CD4-positive, alpha-beta T cell treated with Interleukin-4 for 1 hour (primary cell): ENCODE results near the gene UNC45A.

Source experiments
- DNase-seq, 2 donors: peaks; one replicate each; pipeline ENCODE4 v3.0.0-alpha.2; 2020 to 2022

Gene UNC45A

DNA sequence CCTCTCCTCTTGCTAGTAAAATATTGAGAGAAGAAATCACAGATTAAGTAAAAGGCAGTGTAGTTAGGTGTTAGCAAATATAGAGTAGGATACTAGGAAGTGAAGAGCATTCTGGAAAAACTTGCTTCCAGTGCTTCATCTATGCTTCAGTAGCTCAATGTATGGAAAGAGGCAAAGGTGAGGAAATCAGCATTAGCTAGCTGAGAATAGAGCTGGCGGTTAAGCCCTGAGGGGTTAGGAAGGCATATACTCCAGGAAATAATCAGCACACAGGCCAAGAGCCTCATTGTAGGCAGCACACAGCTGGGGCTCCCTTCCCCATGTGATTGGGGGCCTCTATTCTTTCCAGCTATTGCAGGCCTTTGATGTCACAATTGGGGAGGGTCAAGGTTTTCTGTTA lies 33.3 kb downstream of the UNC45A start:
- DNase-seq: no peak

DNA sequence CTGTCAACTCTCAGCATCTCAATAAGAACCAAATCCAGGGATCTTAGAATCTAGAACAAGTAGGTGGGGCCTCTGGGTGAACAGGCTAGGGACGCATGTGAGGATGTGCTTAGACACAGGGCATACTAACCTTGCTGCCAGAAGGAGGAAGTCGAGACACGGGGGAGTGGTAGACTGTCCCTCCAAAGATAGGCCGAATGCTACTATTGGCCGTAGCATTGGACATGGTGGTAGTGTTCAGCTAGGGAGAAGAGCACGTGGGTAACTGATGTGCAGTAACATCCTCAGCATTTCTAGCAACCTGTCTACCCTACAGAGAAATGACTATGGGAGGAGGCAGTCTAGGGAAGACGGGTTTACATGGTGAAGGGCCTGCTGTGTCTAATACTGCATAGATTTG lies 35.2 kb downstream of the UNC45A start:
- DNase-seq: no peak

DNA sequence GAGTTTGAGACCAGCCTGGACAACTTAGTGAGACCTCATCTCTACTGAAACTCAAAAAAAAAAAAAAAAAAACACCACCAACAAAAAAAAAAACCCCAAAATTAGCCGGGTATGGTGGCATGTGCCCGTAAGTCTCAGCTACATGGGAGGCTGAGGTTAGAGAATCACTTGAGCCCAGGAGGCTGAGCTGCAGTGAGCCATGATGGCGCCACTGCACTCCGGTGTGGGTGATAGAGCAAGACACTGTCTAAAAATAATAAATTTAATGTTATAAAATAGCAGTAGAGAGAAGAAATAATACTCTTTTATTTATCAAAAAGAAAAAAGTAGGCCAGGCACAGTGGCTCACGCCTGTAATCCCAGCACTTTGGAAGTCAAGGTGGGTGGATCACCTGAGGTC lies 37.0 kb downstream of the UNC45A start:
- no peak for DNase-seq

DNA sequence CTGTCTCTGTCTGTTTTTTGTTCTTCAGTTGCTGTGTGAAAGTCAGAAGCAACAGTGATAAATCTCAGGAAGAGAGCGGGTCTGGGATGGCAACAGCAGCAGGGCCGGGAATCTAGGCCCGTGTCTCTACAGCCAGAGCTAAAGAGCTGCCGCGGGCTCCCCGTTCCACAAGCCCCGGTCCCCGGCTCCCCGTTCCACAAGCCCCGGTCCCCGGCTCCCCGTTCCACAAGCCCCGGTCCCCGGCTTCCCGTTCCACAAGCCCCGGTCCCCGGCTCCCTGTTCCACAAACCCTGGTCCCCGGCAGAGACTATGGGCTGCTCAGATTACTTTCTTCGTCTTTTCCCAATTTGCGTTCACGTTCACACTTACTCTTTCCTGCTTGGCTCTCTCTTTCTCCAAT lies 39.1 kb downstream of the UNC45A start:
- DNase-seq: no peak

DNA sequence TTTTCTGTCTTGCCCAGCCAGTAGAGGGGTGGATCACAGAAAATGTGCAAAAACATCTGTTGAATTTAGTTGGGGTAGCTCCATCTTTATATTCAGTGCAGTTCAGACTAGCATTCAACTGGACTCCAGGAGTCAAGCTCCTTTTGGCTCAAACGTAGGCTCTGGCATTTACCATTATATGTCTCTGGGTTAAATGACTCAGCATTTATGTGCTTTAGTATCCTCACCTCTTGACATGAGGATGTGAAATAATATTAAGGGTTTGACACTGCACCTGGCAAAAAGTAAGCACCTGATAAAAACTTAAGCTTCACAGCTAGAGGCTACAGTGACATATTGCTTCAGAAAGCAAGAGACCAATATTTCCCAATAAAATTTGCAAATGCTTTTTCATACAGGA lies 44.5 kb downstream of the UNC45A start:
- no peak for DNase-seq

DNA sequence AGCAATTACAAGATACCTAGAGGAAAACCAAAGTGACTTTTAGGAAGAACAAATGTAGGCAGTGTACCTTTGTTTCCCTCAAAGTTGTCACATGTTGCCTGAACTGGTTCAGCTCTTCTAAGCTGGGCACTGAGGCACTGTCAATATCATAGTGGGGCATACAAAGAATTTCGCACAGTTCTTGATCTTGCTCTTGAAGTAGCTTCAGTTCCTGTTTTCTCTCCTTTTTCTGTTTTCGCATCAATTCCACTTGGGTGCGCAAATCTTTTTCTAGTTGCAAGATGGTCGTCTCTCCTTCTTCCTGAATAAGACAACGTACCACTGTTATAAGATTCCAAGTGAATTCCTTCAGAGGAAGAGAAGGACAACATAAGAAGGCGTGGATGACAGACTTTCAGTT lies 46.6 kb downstream of the UNC45A start:
- DNase-seq: no peak

DNA sequence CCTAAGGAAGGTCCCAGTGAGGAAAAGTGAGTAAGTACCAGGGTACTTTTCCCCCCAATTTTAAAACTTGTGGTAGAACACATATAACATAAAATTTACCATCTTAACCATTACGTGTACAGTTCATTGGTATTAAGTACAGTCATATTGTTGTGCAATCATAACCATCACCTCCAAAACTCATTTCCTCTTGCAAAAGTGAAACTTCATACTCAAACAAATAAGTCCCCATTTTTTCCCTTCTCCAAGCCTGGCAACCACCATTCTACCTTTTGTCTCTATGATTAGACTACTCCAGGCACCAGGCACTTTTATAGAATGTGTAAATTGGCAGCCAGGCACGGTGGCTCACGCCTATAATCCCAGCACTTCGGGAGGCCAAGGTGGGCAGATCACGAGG lies 47.0 kb downstream of the UNC45A start:
- DNase-seq: no peak

DNA sequence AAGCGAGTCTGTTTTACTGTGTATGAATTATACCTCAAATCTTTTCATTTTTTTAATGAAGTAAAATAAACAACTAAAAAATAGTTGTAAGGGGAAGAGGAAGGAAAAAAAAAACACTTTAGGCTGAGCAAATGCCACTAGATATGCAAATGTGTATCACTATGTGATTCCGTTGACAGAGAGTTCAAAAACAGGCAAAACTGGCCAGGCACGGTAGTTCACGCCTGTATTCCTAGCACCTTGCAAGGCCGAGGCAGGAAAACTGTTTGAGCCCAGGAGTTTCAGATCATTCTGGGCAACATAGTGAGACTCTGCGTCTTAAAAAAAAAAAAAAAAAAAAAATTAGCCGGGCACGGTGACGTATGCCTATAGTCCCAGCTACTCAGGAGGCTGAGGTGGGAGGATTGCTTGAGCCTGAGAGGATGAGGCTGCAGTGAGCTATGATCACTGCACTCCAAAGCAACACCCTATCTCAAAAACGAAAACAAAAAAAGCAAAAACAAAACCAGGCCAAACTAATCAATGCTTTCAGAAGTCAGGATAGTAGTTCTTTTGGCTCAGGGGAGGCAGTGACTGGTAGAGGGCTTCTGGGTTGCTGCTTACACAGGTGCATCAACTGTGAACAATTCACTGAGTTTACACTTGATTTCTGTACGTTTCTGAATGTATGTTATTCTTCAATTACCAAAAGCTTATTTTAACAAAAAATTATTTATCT lies 51.9 kb downstream of the UNC45A start:
- no peak for DNase-seq

DNA sequence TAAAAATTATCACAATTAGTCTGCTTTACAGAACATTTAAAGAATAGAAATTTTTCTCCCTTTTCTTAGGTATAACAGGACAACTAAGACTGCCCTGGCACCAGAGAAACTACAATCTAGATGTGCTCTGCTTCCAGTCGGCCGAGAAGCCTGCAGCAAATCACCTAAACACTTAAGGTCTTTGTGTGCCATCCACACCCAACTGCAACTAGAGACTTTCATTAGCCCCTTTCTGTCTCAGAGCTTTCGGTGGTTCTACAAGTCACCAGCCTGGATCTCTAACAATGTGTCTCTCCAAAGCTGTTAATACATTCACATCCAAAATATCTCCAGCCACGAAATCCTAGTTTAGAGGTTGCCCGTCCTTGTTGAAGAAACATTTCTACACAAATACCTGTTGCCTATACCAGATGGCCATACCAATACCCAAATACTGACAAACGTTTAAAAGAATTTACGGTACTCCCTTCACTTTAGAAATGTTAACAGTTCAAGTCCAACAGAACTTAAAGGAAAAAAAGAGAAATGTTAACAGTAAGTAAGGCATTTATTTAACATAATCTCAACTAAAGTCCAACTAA lies 52.6 kb downstream of the UNC45A start:
- DNase-seq: no peak

DNA sequence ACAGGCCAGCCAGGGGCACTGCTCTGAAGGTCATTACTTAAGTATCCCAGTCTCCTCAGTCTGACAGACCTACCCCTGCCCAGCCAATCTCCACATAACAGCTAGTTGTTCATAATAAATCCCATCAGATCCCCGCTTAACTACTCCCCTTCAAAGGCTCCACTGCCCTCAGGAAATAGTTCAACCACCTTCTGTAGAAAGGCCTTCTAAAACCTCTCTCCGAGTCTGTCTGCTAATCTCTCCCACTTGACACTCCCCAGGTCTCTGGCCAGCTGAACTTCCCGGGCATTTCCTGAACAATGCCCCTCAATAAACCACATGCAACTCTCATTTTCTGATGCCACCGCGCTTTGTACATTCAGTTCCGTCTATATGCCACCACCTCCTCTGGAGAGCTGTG lies 53.2 kb downstream of the UNC45A start:
- no peak for DNase-seq

DNA sequence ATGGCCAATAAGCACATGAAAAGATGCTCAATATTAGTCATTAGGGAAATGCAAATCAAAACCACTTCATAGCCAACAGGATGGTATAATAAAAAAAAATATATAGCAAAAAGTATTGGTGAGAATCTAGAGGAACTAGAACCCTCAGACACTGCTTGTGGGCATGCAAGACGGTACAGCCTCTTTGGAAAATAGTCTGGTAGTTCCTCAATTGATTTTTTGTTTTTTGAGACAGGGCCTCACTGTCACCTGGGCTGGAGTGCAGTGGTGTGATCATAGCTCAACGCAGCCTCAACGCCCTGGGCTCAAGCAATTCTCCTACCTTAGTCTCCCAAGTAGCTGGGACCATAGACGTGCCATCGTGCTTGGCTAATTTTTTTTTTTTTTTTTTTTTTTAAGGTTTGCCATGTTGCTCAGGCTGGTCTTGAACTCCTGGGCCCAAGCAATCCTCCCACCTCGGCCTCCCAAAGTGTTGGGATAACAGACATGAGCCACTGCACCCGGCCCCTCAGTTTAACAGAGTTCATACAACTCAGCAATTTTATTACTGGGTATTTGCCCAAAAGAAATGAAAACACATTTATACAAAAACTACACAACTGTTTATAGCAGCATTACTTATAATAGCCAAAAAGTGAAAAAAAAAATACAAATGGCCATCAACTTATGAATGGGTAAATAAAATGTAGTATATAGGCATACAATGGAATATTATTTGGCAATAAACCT lies 54.1 kb downstream of the UNC45A start:
- DNase-seq: no peak

DNA sequence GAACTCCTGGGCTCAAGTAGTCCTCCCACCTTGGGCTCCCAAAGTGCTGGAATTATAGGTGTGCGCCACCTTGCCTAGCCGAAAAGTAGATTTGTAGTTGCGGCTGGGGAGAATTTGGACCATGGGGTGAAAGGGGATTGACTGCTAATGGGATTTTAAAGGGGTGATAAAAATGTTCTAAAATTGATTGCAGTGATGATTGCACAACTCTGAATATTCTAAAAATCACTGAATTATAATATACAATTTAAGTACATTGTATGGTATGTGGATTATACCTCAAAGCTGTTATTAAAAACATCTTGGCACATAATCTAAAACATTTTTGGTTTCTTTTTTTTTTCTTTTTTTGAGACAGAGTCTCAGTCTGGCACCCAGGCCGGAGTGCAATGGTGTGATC lies 55.4 kb downstream of the UNC45A start:
- DNase-seq: no peak

DNA sequence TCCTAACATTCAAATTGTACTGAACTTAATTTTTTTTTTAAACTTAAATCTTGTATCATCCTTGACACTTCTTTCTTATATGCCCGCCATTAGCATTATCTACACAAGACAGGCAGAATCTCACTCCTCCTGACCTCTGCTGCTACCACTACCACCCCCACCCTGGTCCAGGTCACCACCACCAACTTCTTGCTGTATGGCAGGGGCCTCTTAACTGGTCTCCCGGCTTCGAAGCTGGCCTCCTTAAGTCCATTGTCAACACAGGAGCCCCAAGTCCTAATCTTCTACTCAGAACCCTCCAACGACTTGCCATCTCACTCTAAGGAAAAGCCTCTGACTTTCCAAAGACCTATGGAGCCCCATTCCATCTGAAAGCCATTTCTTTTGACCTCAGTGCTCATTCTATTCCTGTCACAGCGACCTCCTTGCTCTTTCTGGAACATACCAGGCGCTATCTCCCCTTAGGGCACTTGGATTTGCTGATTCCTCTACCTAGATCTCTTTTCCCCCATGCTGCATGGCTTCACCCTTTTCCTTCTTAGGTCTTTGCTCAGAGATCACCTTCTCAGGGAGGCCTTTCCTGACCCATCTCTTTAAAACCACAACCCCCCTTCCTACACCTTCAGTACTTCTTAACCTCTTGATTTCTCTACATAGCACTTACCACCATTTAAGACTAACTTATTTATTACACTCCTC lies 56.7 kb downstream of the UNC45A start:
- no peak for DNase-seq

DNA sequence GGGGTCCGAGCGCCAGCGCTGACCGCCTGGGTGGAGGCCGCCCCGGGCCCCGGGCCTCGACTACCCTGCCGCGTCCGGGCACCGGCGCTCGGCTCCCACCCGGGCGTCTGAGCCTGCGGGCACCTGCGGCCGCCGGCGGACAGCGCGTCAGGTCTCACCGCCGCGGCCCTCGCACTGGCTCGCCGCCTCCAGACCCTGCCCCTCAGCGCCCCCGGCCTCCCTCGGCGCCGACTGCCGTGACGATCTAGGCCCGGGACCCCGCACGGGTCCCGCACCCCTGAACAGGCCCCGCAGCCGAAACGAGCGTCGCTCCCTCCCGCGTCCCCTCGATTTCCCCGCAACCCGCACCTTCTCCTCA lies 59.0 kb downstream of the UNC45A start:
- no peak for DNase-seq

DNA sequence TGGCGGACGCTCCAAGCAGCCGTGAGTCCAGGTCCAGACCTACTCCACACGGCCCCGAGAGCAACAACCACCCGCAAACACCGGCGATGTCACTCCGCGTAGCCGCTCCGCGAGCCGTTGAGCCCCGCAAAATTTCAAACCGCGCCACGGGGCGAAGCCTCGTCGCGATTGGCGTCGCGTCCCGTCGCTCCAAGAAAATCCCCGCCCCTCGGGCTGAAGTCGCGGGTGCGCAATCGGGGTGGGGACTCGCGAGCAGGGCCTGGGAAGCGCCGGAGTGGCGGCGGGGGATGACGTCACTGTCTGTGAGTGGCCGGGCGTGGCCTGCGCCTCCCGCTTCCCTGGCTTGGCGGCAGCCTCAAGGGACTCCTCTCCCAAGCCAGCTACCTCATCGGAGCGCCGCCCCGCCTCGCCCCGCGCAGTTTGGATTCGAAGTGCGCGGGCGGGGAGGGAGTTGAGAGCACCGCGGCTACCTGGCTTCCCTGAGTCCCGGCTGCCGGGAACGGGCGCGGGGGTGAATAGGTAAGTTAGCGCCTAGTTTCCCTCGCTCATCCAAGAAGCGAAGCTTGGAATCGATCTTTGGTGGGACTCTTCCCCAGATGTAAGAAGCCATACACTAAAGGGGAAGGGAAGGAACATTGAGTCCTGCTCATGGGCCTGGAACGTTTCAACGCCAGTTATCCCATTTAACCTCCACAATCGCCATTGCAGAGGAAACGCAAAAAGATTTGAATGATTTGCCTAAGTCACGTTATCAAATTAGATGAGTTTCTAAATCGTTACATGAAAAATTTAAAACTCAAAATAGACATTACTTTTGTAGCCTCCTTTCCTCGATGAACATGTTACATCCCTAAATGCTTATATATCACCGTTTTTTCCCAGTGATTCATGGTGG lies 59.6 kb downstream of the UNC45A start, which contains the start of gene PRC1:
Gene PRC1 (minus strand): TSS at position 119 of the 895 bp plus-strand sequence. CDS start 118 bp downstream, at position 1.
- DNase-seq: peak; percentile 97

DNA sequence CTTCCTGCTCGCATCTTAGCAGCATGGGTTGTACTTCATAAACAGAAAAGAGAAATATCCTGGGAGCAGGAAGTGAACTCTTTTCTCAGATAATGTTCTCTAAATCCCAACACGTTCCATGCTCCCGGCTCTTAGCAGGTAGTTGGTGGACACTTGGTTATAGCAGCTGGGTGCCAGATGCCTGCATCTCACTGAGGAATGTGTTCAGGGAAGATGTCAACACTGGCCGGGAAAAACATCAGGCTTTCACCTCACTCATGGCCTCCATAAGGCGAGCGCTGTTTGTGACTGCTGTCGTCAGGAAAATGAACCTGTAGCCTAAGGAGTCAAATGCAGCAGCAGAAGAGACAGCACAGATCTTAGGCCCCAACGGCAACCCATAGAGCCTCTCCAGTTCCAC lies 63.7 kb downstream of the UNC45A start:
- no peak for DNase-seq

DNA sequence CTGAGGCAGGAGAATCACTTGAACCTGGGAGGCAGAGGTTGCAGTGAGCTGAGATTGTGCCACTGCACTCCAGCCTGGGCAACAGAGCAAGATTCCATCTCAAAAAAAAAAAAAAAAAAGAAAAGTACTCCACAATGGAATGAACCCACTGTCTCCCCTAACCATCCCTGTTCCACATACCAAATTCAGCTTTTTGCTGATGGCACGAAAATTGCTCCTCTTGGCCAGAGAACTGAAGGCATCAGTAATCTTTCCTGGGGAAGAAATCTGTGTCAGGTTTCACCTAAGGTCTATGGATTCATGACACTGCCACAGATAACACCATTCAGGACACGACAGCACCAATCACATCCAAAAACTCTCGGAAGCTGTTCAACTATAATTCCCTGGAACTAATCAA lies 66.1 kb downstream of the UNC45A start:
- no peak for DNase-seq
